UCSD-AML1 (cell line): ENCODE results near the gene PAX6.

ENCODE experiments used
- DNase-seq: peaks from one replicate; lab custom pipeline; 2025; ENCODE audit not compliant: unreplicated experiment; lab: John Stamatoyannopoulos, UW

PAX6 gene

DNA sequence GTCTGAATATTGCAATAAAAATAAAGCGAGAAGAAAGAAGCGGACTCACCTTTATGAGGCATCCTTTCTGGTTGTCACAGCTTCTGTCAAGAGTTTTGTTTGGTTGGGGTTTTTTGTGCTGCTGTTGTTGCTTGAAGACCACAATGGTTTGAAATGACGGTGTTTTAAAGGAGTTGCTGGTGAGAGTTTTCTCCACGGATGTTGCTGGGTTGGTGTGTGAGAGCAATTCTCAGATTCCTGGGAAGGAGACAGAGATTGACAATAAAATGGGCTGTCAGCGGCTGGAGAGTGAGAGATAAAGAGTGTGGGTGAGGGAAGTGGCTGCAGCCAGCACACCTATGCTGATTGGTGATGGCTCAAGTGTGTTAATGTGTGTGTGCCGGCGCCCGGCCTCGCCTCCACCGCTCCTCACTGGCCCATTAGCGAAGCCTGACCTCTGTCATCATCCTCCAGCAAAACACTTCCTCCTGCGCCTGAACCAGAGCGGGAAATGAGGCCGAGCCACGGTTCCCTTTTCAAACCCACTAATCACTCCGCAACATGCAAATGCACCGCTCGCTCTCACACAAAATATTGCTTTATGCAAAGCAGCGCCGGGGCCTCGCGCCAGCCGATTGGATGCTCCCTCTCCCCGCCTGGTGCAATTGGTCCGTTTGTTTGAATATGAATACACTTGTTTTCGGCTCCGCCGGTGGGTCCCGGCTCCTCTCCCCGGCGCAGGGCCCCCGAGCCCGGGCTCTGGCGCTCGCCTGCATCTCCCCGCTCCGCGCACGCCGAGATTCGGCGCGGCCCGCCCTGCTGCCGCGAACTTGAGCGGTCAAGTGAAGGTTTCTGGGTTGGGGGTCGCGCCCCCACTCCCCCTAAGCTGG lies at the start of gene PAX6:
TSS of gene PAX6 (minus strand) at position 544 of the 869 bp plus-strand sequence. CDS start 4,911 bp downstream, outside the sequence.
- DNase-seq: peak; percentile 60

- no peak for DNase-seq
Measured at GRCh38 chr11:31860391-31860790, 49.3 kb upstream of the PAX6 start.

DNA sequence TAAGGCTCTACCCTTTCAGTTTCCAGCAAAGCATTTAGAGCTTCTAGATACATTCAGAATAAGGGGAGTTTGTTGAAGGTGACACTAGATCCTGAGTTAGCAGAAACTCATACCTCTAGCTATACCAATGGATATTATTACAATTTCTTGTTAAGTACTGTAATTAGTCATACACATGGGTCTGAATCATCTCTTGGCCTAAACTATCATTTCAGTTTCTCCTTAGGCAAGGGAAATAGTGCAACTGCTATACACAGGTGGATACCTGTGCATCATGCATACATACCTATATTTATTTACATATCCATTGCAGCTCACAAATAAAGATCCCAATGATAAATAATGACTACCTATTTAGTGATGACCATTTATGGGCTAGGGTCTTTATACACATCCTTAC lies 45.1 kb upstream of the PAX6 start:
- no peak for DNase-seq

DNA sequence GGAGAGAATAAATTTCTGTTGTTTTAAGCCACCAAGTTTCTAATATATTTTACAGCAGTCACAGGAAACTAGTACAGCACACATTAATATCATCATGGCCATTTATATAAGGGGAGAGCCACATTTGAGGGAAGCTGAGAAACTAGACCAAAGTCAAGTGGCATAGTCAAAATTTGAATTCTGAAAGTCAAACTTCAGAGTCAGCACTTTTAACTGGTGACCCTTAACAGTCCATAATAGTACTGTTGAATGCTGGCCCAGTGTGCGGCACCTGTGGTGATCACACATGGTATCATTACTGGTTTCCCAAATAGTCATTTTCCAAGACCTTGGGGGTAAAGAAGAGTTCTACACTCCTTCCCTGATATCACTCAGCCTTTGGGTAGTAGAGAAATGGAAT lies 44.3 kb upstream of the PAX6 start:
- no peak for DNase-seq

- no peak for DNase-seq
Measured at GRCh38 chr11:31850365-31850764, 39.2 kb upstream of the PAX6 start.

DNA sequence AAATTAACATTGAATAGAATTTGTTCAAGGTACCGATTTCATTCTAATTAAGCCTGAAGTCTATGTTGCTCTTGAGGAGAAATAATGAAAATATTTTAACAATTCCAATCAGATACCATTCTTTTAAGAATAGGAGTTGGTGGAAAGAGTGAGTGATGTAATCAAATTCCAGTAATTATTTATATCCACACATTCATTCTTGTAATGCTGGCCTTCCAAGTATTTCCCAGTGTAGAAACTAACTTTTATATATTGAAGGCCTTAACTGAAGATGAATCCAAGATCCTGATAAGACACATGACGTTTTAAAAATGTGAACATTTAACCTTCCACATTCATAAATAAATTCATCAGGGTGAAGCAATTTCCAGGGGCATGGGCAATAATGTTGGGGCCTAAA lies 36.6 kb upstream of the PAX6 start:
- DNase-seq: no peak

DNA sequence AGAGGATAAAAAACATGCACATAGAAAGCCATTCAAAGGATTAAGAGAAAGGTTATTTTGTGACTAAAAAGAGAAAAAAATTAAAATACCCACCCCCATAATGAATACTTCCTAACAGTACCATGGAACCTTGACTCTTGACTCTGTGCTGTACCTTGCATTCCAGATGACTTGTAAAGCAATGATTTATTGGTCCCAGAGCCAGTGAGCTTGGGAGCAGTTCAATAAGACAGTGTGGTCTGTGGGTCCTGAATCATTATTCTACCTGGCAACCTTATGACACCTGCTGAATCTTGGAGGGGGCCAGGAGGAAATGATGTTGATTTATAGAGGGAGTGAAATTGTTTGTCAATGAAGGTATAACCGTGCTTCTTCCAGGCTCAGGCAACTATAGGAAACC lies 34.2 kb upstream of the PAX6 start:
- no peak for DNase-seq

- DNase-seq: no peak
Measured at GRCh38 chr11:31844351-31844750, 33.2 kb upstream of the PAX6 start.

DNA sequence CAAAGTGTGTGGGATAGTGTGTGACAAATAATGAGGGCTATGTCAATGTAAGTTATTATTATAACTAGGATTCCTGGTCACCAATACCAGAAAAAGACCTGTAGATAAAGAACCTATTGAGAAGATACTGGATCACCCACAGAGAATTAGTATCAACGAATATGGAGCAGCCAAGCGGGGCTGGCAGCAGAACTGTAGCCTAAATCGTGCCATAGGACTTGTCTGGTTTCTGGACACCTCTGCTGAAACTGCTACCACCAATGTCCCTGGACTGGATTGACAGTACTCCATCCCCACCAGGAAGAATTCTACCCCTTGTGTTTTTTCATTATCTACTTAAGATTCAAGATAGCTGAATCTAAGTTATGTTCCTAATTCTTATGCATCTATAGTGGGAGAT lies 30.3 kb upstream of the PAX6 start:
- DNase-seq: no peak

DNA sequence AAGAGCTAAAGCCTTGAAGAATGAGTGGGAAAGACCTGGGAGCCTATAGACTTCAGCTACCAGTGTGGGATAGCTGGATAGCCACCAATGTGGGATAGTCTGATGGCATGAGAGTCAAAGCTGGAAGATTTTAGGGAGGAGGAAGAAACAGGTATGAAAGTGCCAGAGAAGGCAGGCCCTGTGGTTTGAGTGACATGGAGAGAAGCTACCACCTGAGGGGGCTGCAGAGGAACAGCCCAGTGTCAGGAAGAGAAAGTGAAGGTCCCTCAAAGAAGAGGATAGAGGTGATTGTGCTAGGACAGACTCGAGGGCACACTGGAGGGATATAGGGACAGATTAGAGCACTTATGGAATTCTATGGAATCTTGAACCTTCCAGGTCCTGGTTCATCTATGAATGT lies 23.1 kb upstream of the PAX6 start:
- DNase-seq: no peak

GRCh38 chr11:31830406-31830805 lies 19.3 kb upstream of the PAX6 start:
- no peak for DNase-seq

DNA sequence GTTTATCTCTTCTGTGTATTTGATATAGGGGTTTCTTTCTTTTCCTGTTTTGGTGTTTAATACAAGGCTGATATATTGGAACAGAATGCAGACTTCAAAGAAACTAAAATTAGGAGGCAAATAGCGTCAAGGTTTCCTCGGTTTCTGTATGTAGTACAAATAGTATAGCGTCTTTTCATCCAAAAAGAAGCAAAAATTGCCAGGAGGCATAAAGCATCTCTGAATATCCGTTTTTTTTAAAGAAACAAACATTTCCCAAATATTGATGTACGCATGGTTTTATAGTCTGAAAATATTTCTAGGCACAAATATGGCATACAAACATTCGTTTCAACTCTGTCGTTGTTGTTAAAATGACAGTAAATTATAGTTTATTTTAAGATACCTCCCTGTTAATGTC lies 17.1 kb upstream of the PAX6 start:
- DNase-seq: no peak

- DNase-seq: no peak
Measured at GRCh38 chr11:31827455-31828206, 16.5 kb upstream of the PAX6 start.

GRCh38 chr11:31826536-31827438 lies 15.7 kb upstream of the PAX6 start:
- DNase-seq: no peak

- no peak for DNase-seq
Measured at GRCh38 chr11:31825838-31826484, 14.8 kb upstream of the PAX6 start.

GRCh38 chr11:31824879-31825837 lies 14.0 kb upstream of the PAX6 start:
- DNase-seq: no peak

DNA sequence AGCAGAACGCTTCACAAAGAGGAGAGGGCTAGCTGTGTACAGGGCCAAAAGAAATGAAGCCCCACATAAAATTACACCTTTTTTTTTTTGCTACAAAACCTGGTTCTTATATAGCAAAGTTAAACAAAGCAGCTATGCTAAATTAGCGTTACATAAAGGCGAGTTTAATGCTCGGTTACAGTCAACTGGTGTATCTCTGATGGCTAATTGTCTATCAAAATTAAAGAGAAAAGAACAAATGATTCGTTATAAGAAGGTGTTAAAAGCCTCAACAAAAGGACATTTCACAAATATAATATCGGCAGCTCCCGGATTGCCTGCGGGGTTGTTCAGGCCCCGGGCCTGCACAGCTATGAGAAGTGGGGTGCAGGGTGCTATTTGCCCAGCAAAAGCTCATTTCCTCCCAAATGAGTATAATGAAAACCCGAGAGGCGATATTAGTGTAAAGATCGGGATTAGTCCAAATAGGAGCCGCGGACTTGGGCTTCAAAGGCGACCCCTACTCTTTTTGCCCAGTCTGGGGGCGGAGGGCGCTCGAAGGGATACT lies 13.3 kb upstream of the PAX6 start:
- DNase-seq: no peak

- no peak for DNase-seq
Measured at GRCh38 chr11:31823644-31824331, 12.7 kb upstream of the PAX6 start.
